IPS-18a (cell line): ENCODE measurements around the gene IL3.

Source experiments
- H3K27ac ChIP-seq: one replicate; pipeline ENCODE4 v1.5.1; 2013; ENCODE audit warnings: low read length
- H3K27me3 ChIP-seq: one replicate; pipeline ENCODE4 v1.6.1; 2013; ENCODE audit warnings: mild to moderate bottlenecking, low read length; ENCODE audit not compliant: control insufficient read depth, insufficient read depth
- H3K36me3 ChIP-seq: one replicate; pipeline ENCODE4 v1.6.1; 2013; ENCODE audit warnings: low read depth, low read length; ENCODE audit not compliant: control insufficient read depth
- H3K4me1 ChIP-seq: one replicate; pipeline ENCODE4 v1.6.1; 2013; ENCODE audit warnings: low read depth, low read length; ENCODE audit not compliant: control insufficient read depth
- H3K4me3 ChIP-seq: one replicate; pipeline ENCODE4 v1.5.1; 2013; ENCODE audit warnings: low read length
- H3K9ac ChIP-seq: one replicate; pipeline ENCODE4 v1.6.1; 2013; ENCODE audit warnings: mild to moderate bottlenecking, low read length, moderate library complexity
- H3K9me3 ChIP-seq: one replicate; pipeline ENCODE4 v1.6.1; 2013; ENCODE audit warnings: low read depth, low read length; ENCODE audit not compliant: control insufficient read depth

IL3 gene

GRCh38 chr5:132070460-132071337 lies 10.2 kb downstream of the IL3 start:
- no peaks in the 10 kb centered on the region for H3K9me3 ChIP-seq
- H3K36me3 ChIP-seq, result no peaks in the 10 kb centered on the region
- H3K9ac ChIP-seq, result no peak overlapping the region
- no peak overlapping the region for H3K4me3 ChIP-seq
- no peaks in the 10 kb centered on the region for H3K27me3 ChIP-seq
- no peak overlapping the region for H3K27ac ChIP-seq
- H3K4me1 ChIP-seq, result no peaks in the 10 kb centered on the region

GRCh38 chr5:132071338-132071707 lies 10.9 kb downstream of the IL3 start:
- no peak overlapping the region for H3K4me3 ChIP-seq
- no peak overlapping the region for H3K27ac ChIP-seq
- H3K9me3 ChIP-seq, result no peaks in the 10 kb centered on the region
- H3K4me1 ChIP-seq, result no peaks in the 10 kb centered on the region
- H3K9ac ChIP-seq, result no peak overlapping the region
- H3K27me3 ChIP-seq, result no peaks in the 10 kb centered on the region
- H3K36me3 ChIP-seq, result no peaks in the 10 kb centered on the region

GRCh38 chr5:132072070-132072469 lies 11.6 kb downstream of the IL3 start:
- Histone ChIP-seq H3K4me1 (no peaks in the 10 kb centered on the region), H3K9ac (no peak overlapping the region), H3K27ac (no peak overlapping the region), H3K4me3 (no peak overlapping the region), H3K36me3 (no peaks in the 10 kb centered on the region), H3K27me3 (no peaks in the 10 kb centered on the region), H3K9me3 (no peaks in the 10 kb centered on the region)

GRCh38 chr5:132072528-132072927 lies 12.1 kb downstream of the IL3 start:
- no peaks in the 10 kb centered on the region for H3K27me3 ChIP-seq
- no peak overlapping the region for H3K4me3 ChIP-seq
- H3K4me1 ChIP-seq, result no peaks in the 10 kb centered on the region
- no peaks in the 10 kb centered on the region for H3K9me3 ChIP-seq
- no peak overlapping the region for H3K9ac ChIP-seq
- H3K36me3 ChIP-seq, result no peaks in the 10 kb centered on the region
- H3K27ac ChIP-seq, result no peak overlapping the region

- Histone ChIP-seq H3K36me3 (no peaks in the 10 kb centered on the region), H3K4me1 (no peaks in the 10 kb centered on the region), H3K27ac (no peak within 1 kb of the TSS), H3K4me3 (no peak within 1 kb of the TSS), H3K9me3 (no peaks in the 10 kb centered on the region), H3K27me3 (no peaks in the 10 kb centered on the region), H3K9ac (no peak within 1 kb of the TSS)
Measured at GRCh38 chr5:132073231-132074013, 13.0 kb downstream of the IL3 start, which contains the start of gene CSF2. CSF2 (plus strand) TSS chr5:132073789; CDS start chr5:132073824, 35 bp downstream.

- Histone ChIP-seq H3K36me3 (no peaks in the 10 kb centered on the region), H3K27ac (no peak overlapping the region), H3K4me1 (no peaks in the 10 kb centered on the region), H3K9ac (no peak overlapping the region), H3K4me3 (no peak overlapping the region), H3K9me3 (no peaks in the 10 kb centered on the region), H3K27me3 (no peaks in the 10 kb centered on the region)
Measured at GRCh38 chr5:132074091-132074771, 13.8 kb downstream of the IL3 start.

- Histone ChIP-seq H3K27ac (no peak overlapping the region), H3K36me3 (no peaks in the 10 kb centered on the region), H3K4me1 (no peaks in the 10 kb centered on the region), H3K27me3 (no peaks in the 10 kb centered on the region), H3K9ac (no peak overlapping the region), H3K9me3 (no peaks in the 10 kb centered on the region), H3K4me3 (no peak overlapping the region)
Measured at GRCh38 chr5:132074772-132075718, 14.6 kb downstream of the IL3 start.

- H3K9me3 ChIP-seq, result no peaks in the 10 kb centered on the region
- H3K4me1 ChIP-seq, result no peaks in the 10 kb centered on the region
- no peaks in the 10 kb centered on the region for H3K36me3 ChIP-seq
- H3K27me3 ChIP-seq, result no peaks in the 10 kb centered on the region
- no peak overlapping the region for H3K27ac ChIP-seq
- H3K4me3 ChIP-seq, result no peak overlapping the region
- H3K9ac ChIP-seq, result no peak overlapping the region
Measured at GRCh38 chr5:132075719-132076077, 15.2 kb downstream of the IL3 start.

GRCh38 chr5:132076202-132076830 lies 15.9 kb downstream of the IL3 start:
- no peaks in the 10 kb centered on the region for H3K27me3 ChIP-seq
- no peaks in the 10 kb centered on the region for H3K9me3 ChIP-seq
- no peaks in the 10 kb centered on the region for H3K4me1 ChIP-seq
- no peaks in the 10 kb centered on the region for H3K36me3 ChIP-seq
- H3K9ac ChIP-seq, result no peak overlapping the region
- H3K4me3 ChIP-seq, result no peak overlapping the region
- no peak overlapping the region for H3K27ac ChIP-seq

- H3K4me3 ChIP-seq, result no peak overlapping the region
- no peaks in the 10 kb centered on the region for H3K4me1 ChIP-seq
- no peaks in the 10 kb centered on the region for H3K27me3 ChIP-seq
- H3K9ac ChIP-seq, result no peak overlapping the region
- no peaks in the 10 kb centered on the region for H3K36me3 ChIP-seq
- H3K27ac ChIP-seq, result no peak overlapping the region
- H3K9me3 ChIP-seq, result no peaks in the 10 kb centered on the region
Measured at GRCh38 chr5:132076983-132077382, 16.5 kb downstream of the IL3 start.
